ENCODE results near the gene EPN1. TPM values are rescaled to one million over a fixed set of nuclear protein-coding genes. Genes with fewer than 3 reads are reported as not detected.
"Not testable (repeated sequence)": the region's sequence is repeated elsewhere in the genome, so short reads cannot be mapped to it uniquely, and the experiment has no call there.

Gene EPN1
- polyA plus RNA-seq, 1 of the 3 experiments (the other 2 are of a cell fraction), result 134 TPM

- TF ChIP-seq TAF1 (IDR thresholded peaks at IDR 0.05; ENCODE audit: borderline replicate concordance, low read depth, low read length) (no peak), SMC3 (IDR thresholded peaks at IDR 0.05; ENCODE audit: low read depth, low read length) (no peak), SIN3A (IDR thresholded peaks at IDR 0.05; ENCODE audit: borderline replicate concordance, low read depth, low read length) (no peak), RFX5 (IDR thresholded peaks at IDR 0.05; ENCODE audit: low read length) (no peak), USF2 (IDR thresholded peaks at IDR 0.05; ENCODE audit: borderline replicate concordance, low read depth, low read length) (no peak), ELF1 (IDR thresholded peaks at IDR 0.05) (no peak), NRF1 (IDR thresholded peaks at IDR 0.05; ENCODE audit: low read depth, low read length) (no peak), EZH2phosphoT487 (IDR thresholded peaks at IDR 0.05; ENCODE audit: borderline replicate concordance, low read depth) (no peak)
Measured at GRCh38 chr19:55750715-55751114, 75.7 kb downstream of the EPN1 start (continued).

- no peaks in the 10 kb centered on the region for H4K20me1 ChIP-seq (ENCODE audit: insufficient read depth)
- POLR2A ChIA-PET, result no interaction called here
- H3K4me2 ChIP-seq, result no peak overlapping the region
- H2AFZ ChIP-seq (ENCODE audit: low read depth), result no peak overlapping the region
- no peaks in the 10 kb centered on the region; the same call in 1 of the 2 replicates for H3K79me2 ChIP-seq (ENCODE audit: insufficient read depth)
- H3K27ac ChIP-seq (ENCODE audit: low read depth in 2 of 2, low read length in 1 of 2), result no peak overlapping the region
- H3K9ac ChIP-seq, result no peak overlapping the region
- no peaks in the 10 kb centered on the region for H3K36me3 ChIP-seq (replicated peaks in 1 of 2; ENCODE audit: control insufficient read depth in 1 of 2, insufficient read depth in 2 of 2, low read length in 1 of 2)
- H3K4me1 ChIP-seq (ENCODE audit: control insufficient read depth in 1 of 2, insufficient read depth in 2 of 2, low read depth in 1 of 2, low read length in 1 of 2), result no peaks in the 10 kb centered on the region
- no peaks in the 10 kb centered on the region for H3K9me3 ChIP-seq
- H3F3A ChIP-seq (replicated peaks; ENCODE audit: insufficient read depth), result no peaks in the 10 kb centered on the region
- H3K4me3 ChIP-seq (ENCODE audit: low read depth in 2 of 2, low read length in 1 of 2), result no peak overlapping the region
- H3K27me3 ChIP-seq (ENCODE audit: insufficient read depth), result peaks cover 64% of the 10 kb centered on the region; the same call in 1 of the 2 replicates
- H3K9me2 ChIP-seq, result no peaks in the 10 kb centered on the region
- CTCF ChIA-PET, result no interaction called here
- no peak for DNase-seq
- no peak for TF ChIP-seq RXRA (IDR thresholded peaks at IDR 0.05; ENCODE audit: borderline replicate concordance, low read depth)
- TF ChIP-seq RFX5 (IDR thresholded peaks at IDR 0.05; ENCODE audit: low read length), result no peak
- TF ChIP-seq TEAD4 (IDR thresholded peaks at IDR 0.05; ENCODE audit: borderline replicate concordance, insufficient read depth), result no peak
- TF ChIP-seq EP300 (IDR thresholded peaks at IDR 0.05; ENCODE audit: borderline replicate concordance in 1 of 2, low read depth in 1 of 2, low read length in 1 of 2), result no peak
- TF ChIP-seq CHD2 (IDR thresholded peaks at IDR 0.05; ENCODE audit: low read length, partially characterized antibody), result no peak
- no peak for TF ChIP-seq MEF2A (IDR thresholded peaks at IDR 0.05; ENCODE audit: borderline replicate concordance, low read depth)
- TF ChIP-seq FOXJ3 (CRISPR knock-in tag; IDR thresholded peaks at IDR 0.05), result no peak
- TF ChIP-seq FOXM1 (IDR thresholded peaks at IDR 0.05; ENCODE audit: low read depth), result no peak
- WGBS (ENCODE audit: low lambda C conversion rate), result 2% methylated on average over 3 of the region's 3 CpGs
Measured at GRCh38 chr19:55753401-55753800, 78.4 kb downstream of the EPN1 start.

- H3K4me2 ChIP-seq; DNase-seq; H4K20me1 ChIP-seq (ENCODE audit: insufficient read depth); H3K9ac ChIP-seq; H3K36me3 ChIP-seq (replicated peaks in 1 of 2; ENCODE audit: control insufficient read depth in 1 of 2, insufficient read depth in 2 of 2, low read length in 1 of 2); POLR2A ChIA-PET; H3K4me1 ChIP-seq (ENCODE audit: control insufficient read depth in 1 of 2, insufficient read depth in 2 of 2, low read depth in 1 of 2, low read length in 1 of 2); H3K4me3 ChIP-seq (ENCODE audit: low read depth in 2 of 2, low read length in 1 of 2); H2AFZ ChIP-seq (ENCODE audit: low read depth); CTCF ChIA-PET; H3K79me2 ChIP-seq (ENCODE audit: insufficient read depth); H3K27ac ChIP-seq (ENCODE audit: low read depth in 2 of 2, low read length in 1 of 2); H3K9me2 ChIP-seq; H3F3A ChIP-seq (replicated peaks; ENCODE audit: insufficient read depth); H3K9me3 ChIP-seq: not testable (repeated sequence)
- H3K27me3 ChIP-seq (ENCODE audit: insufficient read depth), result peaks cover 44% of the 10 kb centered on the region; the same call in 1 of the 2 replicates
- WGBS (ENCODE audit: low lambda C conversion rate), result 0% methylated on average over 4 of the region's 4 CpGs
Measured at GRCh38 chr19:55756808-55757207, 81.8 kb downstream of the EPN1 start.

GRCh38 chr19:55758797-55759196 is 83.8 kb downstream of the EPN1 start, which contains the start of gene RFPL4A:
Gene RFPL4A (plus strand): TSS chr19:55759097. CDS start chr19:55761801, 2,704 bp downstream.
- not testable (repeated sequence) for H3K9me2 ChIP-seq

More at GRCh38 chr19:55758797-55759196, 83.8 kb downstream of the EPN1 start, which contains the start of gene RFPL4A:
- H3K4me1 ChIP-seq (ENCODE audit: control insufficient read depth in 1 of 2, insufficient read depth in 2 of 2, low read depth in 1 of 2, low read length in 1 of 2); POLR2A ChIA-PET; H2AFZ ChIP-seq (ENCODE audit: low read depth); H3F3A ChIP-seq (replicated peaks; ENCODE audit: insufficient read depth); H3K9ac ChIP-seq; H4K20me1 ChIP-seq (ENCODE audit: insufficient read depth); H3K4me2 ChIP-seq; CTCF ChIA-PET; H3K9me3 ChIP-seq; H3K4me3 ChIP-seq (ENCODE audit: low read depth in 2 of 2, low read length in 1 of 2); H3K27ac ChIP-seq (ENCODE audit: low read depth in 2 of 2, low read length in 1 of 2); H3K36me3 ChIP-seq (replicated peaks in 1 of 2; ENCODE audit: control insufficient read depth in 1 of 2, insufficient read depth in 2 of 2, low read length in 1 of 2); H3K79me2 ChIP-seq (ENCODE audit: insufficient read depth); DNase-seq: not testable (repeated sequence)
- peaks cover 25% of the 10 kb centered on the region; the same call in 1 of the 2 replicates for H3K27me3 ChIP-seq (ENCODE audit: insufficient read depth)
- 10% methylated on average over 3 of the region's 3 CpGs for WGBS (ENCODE audit: low lambda C conversion rate)

Measured in SK-N-SH (cell line).